HTERT RPE-1 (cell line): ENCODE data around the gene KCNK3.
"Not testable (repeated sequence)": the region's sequence is repeated elsewhere in the genome, so short reads cannot be mapped to it uniquely, and the experiment has no call there.

Source experiments
- in situ Hi-C: fragments of 300-500 bp; cut with MboI; formaldehyde crosslinking; loops from 4 replicates; pipeline ENCODE4 v1.14.3; 2020; ENCODE audit warnings: low sequenced_read_pairs

KCNK3 gene

DNA sequence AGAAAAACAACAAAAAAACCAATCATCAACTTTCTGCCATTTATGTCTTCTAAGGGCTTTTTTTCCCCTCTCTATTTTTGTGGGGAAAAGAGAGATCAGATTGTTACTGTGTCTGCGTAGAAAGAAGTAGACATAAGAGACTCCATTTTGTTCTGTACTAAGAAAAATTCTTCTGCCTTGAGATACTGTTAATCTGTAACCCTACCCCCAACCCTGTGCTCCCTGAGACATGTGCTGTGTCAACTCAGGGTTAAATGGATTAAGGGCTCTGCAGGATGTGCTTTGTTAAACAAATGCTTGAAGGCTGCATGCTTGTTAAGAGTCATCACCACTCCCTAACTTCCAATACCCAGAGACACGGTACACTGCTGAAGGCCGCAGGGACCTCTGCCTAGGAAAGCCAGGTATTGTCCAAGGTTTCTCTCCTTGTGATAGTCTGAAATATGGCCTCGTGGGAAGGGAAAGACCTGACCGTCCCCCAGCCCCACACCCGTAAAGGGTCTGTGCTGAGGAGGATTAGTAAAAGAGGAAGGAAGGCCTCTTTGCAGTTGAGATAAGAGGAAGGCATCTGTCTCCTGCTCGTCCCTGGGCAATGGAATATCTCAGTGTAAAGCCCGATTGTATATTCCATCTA is 57.4 kb downstream of the KCNK3 start:
- in situ Hi-C loops, result loop anchor here (25.0 kb wide), 1 partner anchor 138 kb away; no protein-coding TSS in a partner anchor

DNA sequence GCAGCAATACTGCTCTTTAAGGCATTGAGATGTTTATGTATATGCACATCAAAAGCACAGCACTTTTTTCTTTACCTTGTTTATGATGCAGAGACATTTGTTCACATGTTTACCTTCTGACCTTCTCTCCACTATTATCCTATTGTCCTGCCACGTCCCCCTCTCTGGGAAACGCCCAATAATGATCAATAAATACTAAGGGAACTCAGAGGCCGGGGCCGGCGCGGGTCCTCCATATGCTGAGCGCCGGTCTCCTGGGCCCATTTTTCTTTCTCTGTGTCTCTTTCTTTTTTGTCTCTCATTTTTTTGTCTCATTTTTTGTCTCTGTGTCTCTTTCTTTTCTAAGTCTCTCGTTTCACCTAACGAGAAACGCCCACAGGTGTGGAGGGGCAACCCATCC is 57.9 kb downstream of the KCNK3 start:
- in situ Hi-C loops, result not testable (repeated sequence)

DNA sequence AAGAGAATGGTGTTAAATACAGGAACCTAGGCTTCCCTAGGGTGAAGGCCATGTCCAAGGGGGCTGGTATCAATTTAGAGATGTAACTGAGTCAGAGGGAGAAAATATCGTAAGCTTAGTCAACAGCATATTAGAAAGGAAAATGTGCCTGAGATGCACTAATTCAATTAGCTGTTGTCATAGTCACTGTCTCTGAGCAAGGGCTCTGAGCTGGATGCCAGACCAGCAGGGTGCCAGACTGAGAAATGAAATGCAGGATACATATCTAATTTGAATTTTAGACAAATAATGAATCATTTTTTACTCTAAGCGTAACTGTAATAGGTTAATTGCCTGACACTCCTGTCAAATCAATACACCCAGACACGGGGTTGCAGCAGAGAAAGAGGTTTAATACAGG is 60.1 kb downstream of the KCNK3 start:
- in situ Hi-C loops, result no loop called here

DNA sequence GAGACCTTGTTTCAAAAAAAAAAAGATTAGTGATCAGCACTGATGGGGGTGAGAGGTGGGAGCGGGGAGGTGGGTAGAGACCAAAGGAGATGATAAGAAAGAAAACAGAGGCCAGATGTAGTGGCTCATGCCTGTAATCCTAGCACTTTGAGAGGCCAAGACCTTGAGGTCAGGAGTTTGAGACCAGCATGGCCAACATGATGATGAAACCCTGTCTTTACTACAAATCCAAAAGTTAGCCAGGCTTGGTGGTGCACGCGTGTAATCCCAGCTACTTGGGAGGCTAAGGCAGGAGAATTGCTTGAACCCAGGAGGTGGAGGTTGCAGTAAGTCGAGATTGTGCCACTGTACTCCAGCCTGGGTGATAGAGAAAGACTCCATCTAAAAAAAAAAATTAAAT is 62.0 kb downstream of the KCNK3 start:
- in situ Hi-C loops, result no loop called here

DNA sequence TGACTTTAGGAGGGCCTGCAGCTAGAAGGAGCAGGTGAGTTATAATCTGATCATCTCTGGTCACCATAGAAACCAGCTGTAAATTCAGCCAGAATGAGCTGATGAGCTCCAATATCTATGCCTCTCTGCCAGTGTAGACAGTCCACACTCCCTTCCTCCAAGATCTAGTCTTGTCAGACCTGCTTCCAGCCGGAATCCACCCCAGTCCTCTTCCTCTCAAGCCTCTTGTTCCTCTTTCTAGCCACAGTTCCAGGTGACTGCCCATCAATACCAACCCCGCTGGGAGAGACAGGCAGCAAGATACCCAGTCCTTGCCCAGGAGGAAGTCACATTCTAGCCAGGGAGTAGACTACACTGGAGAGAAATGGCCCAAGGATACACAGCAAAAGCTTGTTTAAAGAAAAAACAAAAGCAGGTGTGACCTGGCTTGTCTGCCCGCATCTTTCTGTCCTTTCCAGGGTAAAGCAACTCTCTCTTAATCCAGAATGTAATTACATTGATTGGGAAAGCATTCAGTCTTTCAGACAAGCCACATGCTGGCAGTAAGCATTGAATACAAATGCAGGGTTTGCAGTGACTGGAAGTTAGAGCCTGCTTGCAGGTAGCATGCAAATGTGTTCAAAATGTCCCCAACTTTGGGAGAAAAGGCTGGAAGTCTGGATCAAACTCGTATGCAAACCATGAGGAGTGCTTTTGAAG is 62.6 kb downstream of the KCNK3 start:
- in situ Hi-C loops, result no loop called here

DNA sequence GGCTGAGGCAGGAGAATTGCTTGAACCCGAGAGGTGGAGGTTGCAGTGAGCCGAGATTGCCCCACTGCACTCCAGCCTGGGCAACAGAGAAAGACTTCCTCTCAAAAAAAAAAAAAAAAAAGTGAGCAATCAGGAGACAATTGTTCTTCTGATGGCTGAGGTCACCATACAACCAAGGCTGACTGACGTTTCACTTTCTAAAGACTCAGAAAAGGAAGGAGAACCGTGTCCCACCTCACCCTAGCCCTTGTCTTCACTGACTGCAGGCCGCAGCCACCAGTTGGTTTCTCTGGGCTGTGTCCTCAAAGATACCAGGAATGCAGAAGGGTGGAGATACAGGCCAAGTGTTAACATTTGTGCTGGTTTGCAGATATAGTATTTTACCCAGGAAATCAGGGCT is 63.8 kb downstream of the KCNK3 start:
- in situ Hi-C loops, result no loop called here

DNA sequence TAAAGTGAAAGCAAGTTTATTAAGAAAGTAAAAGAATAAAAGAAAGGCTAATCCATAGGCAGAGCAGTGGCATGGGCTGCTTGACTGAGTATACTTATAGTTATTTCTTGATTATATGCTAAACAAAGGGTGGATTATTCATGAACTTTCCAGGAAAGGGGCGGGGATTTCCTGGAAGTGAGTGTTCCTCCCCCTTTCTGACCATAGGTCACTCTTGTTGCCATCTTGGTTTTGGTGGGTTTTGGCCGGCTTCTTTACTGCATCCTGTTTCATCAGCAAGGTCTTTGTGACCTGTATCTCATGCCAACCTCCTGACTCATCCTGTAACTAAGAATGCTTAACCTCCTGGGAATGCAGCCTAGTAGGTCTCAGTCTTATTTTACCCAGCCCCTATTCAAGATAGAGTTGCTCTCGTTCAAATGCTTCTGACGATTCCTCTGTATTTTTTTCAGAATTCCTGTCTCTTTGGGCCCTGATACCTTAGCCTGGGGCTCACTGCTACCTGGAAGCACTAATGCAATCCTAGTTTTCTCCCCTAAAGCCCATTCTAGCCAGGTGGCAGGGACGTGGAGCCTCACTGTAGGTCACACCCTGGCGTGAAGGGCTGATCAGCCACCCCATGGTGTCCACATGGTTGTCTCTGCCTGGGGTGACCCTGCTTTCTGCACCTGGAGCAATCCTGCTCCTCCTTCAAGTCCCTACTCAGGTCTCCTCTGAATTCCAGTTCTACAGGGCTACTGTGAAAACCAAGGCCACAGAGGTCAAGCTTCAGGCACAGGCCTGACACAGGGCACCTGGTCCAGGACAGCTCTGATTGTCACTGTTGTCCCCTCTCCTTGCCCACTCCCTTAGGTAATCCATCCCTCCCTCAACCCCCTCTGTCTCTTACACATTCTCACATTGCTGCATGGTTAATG is 65.6 kb downstream of the KCNK3 start:
- in situ Hi-C loops, result no loop called here

DNA sequence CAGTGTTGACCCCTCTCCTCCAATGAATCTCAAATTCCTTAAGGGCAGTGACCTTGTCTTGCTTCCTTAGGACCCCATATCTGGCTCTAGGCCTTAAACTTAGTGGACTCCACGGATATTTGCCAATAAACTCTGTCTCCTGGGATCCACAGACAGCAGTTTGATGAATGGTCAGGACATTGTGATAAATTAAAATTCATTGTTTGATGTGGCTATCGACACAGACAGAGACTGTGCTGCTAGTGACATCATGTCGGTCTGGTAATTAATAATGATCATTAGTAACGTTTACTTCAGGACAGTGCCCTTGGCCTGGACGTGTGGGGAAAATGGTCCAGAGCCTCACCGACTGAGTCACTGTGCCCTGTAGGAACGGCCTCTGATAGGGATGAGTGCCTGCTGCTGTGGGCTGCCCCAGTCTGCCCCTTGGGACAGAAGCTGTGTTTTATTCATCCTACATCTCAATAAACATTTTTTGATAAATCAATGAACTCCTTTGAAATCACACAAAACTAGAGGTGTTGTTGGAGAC is 66.3 kb downstream of the KCNK3 start:
- in situ Hi-C loops, result no loop called here

DNA sequence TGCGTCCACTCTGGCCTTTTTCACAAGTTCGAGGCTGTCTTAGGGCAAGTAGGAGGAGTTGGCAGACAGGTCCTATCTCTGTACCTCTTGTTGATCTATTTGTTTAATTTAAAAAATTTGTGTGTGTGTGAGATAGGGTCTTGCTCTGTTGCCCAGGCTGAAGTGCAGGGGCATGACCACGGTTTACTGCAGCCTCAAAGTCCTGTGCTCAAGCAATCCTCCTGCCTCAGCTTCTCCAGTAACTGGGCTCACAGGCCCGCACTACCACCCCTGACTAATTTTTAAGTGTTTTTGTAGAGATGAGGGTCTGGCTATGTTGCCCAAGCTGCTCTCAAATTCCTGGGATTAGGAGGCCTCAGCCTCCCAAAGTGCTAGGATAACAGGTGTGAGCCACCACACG is 67.3 kb downstream of the KCNK3 start:
- in situ Hi-C loops, result no loop called here

DNA sequence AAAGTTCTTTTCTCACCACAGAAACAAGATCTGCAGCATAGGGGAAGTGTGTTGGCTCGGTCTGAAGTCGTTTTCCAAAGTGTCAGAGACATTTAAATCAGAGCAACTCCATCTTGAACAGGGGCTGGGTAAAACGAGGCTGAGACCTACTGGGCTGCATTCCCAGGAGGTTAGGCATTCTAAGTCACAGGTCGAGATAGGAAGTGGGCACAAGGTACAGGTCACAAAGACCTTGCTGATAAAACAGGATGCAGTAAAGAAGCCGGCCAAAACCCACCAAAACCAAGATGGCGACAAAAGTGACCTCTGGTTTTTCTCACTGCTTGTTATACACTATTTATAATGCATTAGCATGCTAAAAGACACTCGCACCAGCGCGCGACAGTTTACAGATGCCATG is 68.5 kb downstream of the KCNK3 start:
- in situ Hi-C loops, result not testable (repeated sequence)

DNA sequence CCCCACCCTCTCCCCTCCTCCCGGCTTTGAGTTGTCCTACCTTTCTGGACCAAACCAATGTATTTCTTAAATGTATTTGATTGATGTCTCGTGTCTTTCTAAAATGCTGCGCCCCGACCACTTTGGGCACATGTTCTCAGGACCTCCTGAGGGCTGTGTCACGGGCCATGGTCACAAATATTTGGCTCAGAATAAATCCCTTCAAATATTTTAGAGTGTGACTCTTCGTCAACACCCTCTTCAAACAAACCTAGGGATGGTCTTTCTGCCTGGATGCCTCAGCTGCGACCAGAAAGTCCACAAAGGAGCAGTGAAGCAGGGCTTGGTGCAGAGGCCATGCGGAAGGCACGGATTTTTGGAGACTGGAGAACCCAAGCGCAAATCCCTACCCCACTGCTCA is 70.5 kb downstream of the KCNK3 start:
- in situ Hi-C loops, result no loop called here

DNA sequence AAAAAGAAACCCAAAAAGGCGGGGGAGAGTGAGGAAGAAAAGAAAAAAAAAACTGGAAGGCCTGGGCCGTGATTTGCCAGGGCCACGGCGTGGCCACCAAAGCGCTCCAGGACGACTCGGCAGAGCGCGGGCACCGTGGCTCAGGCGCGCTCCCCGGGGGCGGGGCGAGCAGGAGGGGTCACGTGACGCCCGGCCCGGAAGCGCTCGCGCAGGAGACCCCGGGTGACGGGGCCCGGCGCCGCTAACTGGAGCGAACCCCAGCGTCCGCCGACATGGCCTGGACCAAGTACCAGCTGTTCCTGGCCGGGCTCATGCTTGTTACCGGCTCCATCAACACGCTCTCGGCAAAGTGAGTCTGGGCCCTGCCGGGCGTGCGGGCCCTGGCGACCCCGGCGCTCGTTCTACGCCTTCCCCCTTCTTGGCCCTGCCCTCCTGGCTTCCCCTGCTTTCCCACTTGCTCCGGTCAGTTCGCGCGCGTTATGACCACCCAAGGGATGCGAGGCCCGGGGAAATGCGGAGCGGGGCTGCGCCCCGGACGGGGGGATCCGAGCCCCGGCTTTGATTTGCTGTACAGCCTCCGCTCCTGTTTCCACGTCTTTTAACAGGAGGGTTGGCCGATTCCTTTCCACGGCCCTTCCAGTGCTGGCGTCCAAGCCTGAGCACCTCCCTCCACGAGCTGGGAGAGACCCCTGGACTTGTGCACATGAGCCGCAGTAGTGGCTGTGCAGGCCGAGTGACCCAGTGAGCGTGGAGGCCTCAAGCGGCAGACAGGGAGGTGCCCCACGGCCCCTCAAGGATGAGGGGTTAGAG is 71.8 kb downstream of the KCNK3 start, which contains the start of gene SLC35F6:
TSS of gene SLC35F6 (plus strand) at position 207 of the 810 bp plus-strand sequence. CDS start at position 273, 66 bp downstream.
- in situ Hi-C loops, result no loop called here

DNA sequence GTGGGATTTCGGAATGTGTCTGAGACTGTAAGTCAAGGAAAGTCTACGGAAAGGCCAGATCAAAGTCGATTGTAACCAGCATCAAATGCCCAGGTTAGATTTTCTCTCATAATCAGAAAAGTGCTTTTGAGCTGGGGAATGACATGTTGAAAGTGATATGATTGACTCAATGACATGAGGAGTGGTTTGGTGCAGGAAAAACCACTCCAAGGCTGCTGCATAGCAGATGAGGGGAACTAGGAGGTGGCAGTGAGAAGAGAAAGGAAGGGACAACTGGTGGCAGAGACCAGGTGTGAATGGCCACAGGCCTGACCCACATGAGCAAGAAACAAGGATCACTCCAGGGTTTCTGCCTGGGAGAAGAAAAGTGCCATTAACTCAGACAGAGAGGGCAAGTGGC is 72.4 kb downstream of the KCNK3 start:
- in situ Hi-C loops, result no loop called here

DNA sequence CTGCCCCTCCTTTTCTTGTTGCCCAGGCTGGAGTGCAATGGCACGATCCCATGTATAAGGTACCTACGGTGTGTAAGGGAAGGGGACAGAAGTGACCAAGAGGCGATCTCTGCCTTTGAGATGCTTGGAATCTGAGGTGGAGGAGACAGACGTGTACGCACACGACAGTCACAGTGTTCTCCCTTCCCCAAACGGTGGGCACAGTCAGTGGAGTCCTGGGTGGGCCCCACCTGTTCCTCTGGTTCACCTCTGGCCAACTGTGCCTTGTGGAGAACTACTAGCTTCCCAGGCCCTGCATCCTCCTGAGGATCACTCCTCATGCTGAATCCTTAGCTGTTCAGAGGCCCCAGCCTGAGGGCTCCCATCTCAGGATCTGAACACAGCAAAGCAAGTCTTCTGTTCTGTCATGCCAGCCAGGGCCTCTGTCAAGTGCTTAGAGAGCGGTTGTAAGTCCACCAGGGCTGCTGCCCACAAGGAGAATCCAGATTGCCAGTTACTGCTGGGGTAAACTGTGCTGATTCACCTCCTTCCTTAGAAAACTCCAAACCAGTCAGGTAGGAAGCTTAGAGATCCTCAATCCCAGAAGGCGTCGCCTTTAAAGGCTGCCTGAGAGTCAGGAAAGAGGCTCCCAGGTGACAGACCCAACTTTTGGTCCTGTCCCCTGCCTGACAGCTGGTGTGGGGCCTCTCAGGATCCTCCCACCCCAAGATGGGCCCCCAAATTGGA is 73.1 kb downstream of the KCNK3 start:
- in situ Hi-C loops, result no loop called here

DNA sequence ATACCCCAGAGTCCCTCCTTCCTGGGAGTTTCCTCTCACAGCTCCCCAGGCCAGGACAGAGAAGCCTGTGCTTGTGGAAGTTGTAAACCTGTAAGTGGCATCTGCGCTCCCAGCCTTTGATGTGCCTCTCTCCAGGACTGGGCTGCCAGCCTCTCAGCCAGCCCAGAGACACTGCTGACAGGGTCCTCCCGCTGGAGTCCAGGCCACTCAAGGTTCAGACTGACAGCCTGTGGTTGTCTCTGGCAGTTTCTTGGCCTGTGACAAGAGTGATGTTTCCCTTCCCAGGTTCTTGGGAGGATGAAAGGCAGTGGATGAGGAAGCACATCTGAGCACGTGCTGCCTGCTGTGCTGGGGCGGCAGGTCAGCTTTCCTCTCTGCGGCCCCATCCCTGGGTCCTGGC is 74.6 kb downstream of the KCNK3 start:
- in situ Hi-C loops, result no loop called here

DNA sequence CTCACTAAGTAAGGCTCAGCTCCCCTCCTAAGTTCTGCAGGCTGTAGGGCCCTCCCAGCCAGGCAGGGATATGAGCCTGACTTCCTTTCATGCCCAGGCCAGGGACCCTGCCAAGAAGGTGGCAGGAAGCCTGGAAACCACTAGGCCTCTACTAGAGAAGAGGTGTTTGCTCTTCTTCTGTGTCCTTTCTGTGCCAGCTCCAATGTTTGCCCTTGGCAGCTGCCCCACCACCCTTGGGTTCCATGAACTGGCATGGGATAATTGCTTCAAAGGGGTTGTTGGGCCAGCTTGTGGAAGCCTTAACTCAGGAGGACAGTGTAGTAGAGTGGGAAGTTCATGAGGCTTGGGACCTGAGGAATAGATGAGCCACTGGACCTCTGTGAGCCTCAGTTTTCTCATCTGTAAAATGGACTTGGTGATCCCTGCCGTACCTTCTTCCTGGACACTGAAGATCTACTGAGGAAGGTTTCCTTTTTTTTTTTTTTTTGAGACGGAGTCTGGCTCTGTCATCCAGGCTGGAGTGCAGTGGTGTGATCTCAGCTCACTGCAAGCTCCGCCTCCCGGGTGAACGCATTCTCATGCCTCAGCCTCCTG is 75.5 kb downstream of the KCNK3 start:
- in situ Hi-C loops, result no loop called here

DNA sequence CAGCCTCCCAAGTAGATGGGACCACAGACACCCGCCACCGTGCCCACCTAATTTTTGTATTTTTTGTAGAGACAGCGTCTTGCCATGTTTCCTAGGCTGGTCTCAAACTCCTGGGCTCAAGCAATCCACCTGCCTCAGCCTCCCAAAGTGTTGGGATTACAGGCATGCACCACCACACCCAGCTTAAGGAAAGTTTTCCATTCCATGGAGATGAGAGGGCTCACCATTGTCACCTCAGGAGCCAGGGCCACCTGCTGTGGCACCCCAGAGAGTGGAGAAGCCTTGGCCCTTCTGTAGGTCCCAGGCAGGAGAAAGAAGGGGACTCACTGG is 76.2 kb downstream of the KCNK3 start:
- in situ Hi-C loops, result no loop called here

DNA sequence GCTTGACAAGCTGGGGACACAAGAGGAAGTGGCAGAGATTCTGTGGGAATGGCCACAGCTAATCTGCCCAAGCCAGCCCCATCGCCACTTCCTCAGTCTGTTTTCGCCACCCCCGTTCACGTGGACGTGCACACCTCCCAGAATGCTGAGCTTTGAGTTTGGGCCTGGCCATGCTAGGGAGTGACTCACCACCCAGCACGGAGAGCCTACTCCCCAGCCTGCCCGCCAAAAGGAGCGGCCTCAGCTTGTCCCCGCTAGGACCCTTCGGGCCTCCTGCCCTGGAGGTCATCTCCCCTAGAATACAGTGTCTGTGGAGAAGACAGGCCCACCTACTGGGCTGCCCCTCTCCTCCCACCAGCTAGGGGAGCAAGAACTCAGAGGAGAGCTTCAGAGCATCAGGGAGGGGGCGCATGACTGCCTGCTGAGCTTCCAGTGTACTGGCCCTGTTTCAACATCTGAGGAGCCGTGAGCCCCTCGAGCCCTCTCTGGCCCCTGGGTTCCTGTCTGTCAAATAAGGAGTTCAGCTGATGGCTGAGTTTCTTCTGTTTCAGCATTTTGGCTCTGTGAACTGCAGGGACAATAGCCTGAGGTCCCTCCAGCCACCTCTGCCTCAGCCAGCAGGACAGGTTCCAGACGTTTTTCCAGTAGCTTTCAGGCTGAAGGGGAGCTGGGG is 76.7 kb downstream of the KCNK3 start:
- in situ Hi-C loops, result no loop called here

DNA sequence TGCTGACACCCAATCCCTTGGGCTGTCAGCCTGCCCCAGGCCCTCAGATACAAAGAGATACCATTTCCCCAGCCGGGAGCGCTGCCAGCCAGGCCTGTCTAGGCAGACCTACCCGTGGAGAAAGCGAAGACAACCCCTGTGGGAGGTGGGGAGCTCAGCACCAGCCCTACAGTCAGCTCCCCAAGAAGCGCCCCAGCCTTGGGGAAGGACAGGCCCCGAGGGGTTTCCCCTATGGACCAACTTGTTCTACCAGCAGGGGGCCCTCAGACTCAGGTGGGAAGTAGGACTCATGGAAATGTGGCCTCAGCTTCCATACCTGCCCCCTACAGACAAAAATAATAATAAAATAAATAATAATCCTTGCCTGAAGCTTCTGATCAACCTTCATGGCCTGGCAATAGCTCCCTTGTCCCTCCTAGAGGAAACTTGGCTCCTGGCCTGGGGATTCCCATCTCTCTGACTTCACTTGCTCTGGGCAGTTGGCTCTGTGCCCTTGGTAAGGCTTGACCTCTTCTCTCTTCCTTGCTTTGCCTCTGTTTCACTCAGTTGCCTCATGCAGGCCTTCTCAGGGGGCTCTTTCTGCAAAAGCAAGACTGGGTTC is 78.6 kb downstream of the KCNK3 start:
- in situ Hi-C loops, result no loop called here
